ENCODE results near the gene ARHGAP31. TPM values are rescaled to one million over a fixed set of nuclear protein-coding genes. Genes with fewer than 3 reads are reported as not detected.
"Not testable (repeated sequence)": the region's sequence is repeated elsewhere in the genome, so short reads cannot be mapped to it uniquely, and the experiment has no call there.

Gene ARHGAP31
- total RNA-seq, 1 experiment from 2014 or later = 7.7 TPM

- DNase-seq (ENCODE audit: low read depth) = no peak
Measured at GRCh38 chr3:119319311-119319710, 25.1 kb downstream of the ARHGAP31 start.

GRCh38 chr3:119320785-119321184 is 26.6 kb downstream of the ARHGAP31 start:
- DNase-seq (ENCODE audit: low read depth) = not testable (repeated sequence)

GRCh38 chr3:119322021-119322834 is 28.0 kb downstream of the ARHGAP31 start:
- DNase-seq (ENCODE audit: low read depth) = no peak

- peak; percentile 83 for DNase-seq (ENCODE audit: low read depth)
Measured at GRCh38 chr3:119322835-119323722, 28.9 kb downstream of the ARHGAP31 start.

- no peak for DNase-seq (ENCODE audit: low read depth)
Measured at GRCh38 chr3:119323723-119324085, 29.5 kb downstream of the ARHGAP31 start.

GRCh38 chr3:119324899-119325298 is 30.7 kb downstream of the ARHGAP31 start:
- no peak for DNase-seq (ENCODE audit: low read depth)

GRCh38 chr3:119326976-119327375 is 32.8 kb downstream of the ARHGAP31 start:
- DNase-seq (ENCODE audit: low read depth) = no peak

- no peak for DNase-seq (ENCODE audit: low read depth)
Measured at GRCh38 chr3:119329551-119329950, 35.4 kb downstream of the ARHGAP31 start.

- no peak for DNase-seq (ENCODE audit: low read depth)
Measured at GRCh38 chr3:119330181-119330580, 36.0 kb downstream of the ARHGAP31 start.

GRCh38 chr3:119330858-119331257 is 36.7 kb downstream of the ARHGAP31 start:
- no peak for DNase-seq (ENCODE audit: low read depth)

- DNase-seq (ENCODE audit: low read depth) = peak; percentile 44
Measured at GRCh38 chr3:119331661-119332060, 37.5 kb downstream of the ARHGAP31 start.

- DNase-seq (ENCODE audit: low read depth) = no peak
Measured at GRCh38 chr3:119333773-119334509, 39.8 kb downstream of the ARHGAP31 start.

- DNase-seq (ENCODE audit: low read depth) = no peak
Measured at GRCh38 chr3:119336823-119337222, 42.6 kb downstream of the ARHGAP31 start.

- DNase-seq (ENCODE audit: low read depth) = not testable (repeated sequence)
Measured at GRCh38 chr3:119337407-119337806, 43.2 kb downstream of the ARHGAP31 start.

GRCh38 chr3:119338754-119339153 is 44.6 kb downstream of the ARHGAP31 start:
- DNase-seq (ENCODE audit: low read depth) = no peak

GRCh38 chr3:119340014-119340413 is 45.8 kb downstream of the ARHGAP31 start:
- no peak for DNase-seq (ENCODE audit: low read depth)

GRCh38 chr3:119340446-119340845 is 46.3 kb downstream of the ARHGAP31 start:
- no peak for DNase-seq (ENCODE audit: low read depth)

GRCh38 chr3:119342176-119342575 is 48.0 kb downstream of the ARHGAP31 start:
- DNase-seq (ENCODE audit: low read depth) = no peak

- DNase-seq (ENCODE audit: low read depth) = peak; percentile 38
Measured at GRCh38 chr3:119343719-119344118, 49.5 kb downstream of the ARHGAP31 start.

GRCh38 chr3:119346076-119346496 is 51.9 kb downstream of the ARHGAP31 start:
- DNase-seq (ENCODE audit: low read depth) = peak; percentile 35

GRCh38 chr3:119347036-119347435 is 52.9 kb downstream of the ARHGAP31 start:
- no peak for DNase-seq (ENCODE audit: low read depth)

All from LHCN-M2 (cell line).